Colonic mucosa (tissue), 4 donors: ENCODE measurements around the gene FAM13A. TPM values are rescaled to one million over a fixed set of nuclear protein-coding genes. Genes with fewer than 3 reads are reported as not detected.

Experiments
- DNase-seq: peaks from one replicate; pipeline ENCODE4 v3.0.0-alpha.2; 2020
- H3K27ac ChIP-seq: fragments of 200-600 bp; one replicate; pipeline ENCODE4 v1.8.0; 2021
- H3K27me3 ChIP-seq: fragments of 200-600 bp; one replicate; pipeline ENCODE4 v1.8.0; 2021
- H3K36me3 ChIP-seq: fragments of 200-600 bp; one replicate; pipeline ENCODE4 v1.8.0; 2021
- H3K4me1 ChIP-seq: fragments of 200-600 bp; one replicate; pipeline ENCODE4 v1.8.0; 2021; ENCODE audit warnings: mild to moderate bottlenecking
- H3K4me3 ChIP-seq: fragments of 200-600 bp; one replicate; pipeline ENCODE4 v1.8.0; 2021
- H3K9ac ChIP-seq, 2 donors: one replicate each; pipeline ENCODE4 v1.7.0; 2013; ENCODE audit warnings: control low read depth in 2 of 2, low read depth in 2 of 2, low read length in 2 of 2
- H3K9me3 ChIP-seq: fragments of 200-600 bp; one replicate; pipeline ENCODE4 v1.8.0; 2021
- CTCF ChIP-seq: fragments of 200-600 bp; IDR thresholded peaks from one replicate; pipeline ENCODE4 v1.8.0; 2022; ENCODE audit warnings: antibody characterized with exemption, mild to moderate bottlenecking
- intact Hi-C: fragments of 100-400 bp; cut with DNase I; formaldehyde crosslinking; loops from one replicate; pipeline ENCODE4 v1.14.1; 2022
- total RNA-seq, 2 donors: library from RNA; stranded (reverse); fragmentation: NEBNext Ultra II Directional in 1 of 2; extraction: Animal tissue kit (Norgen Biotek cat#: 25700) in 1 of 2; gene quantifications; one replicate each; pipeline ENCODE4 v1.2.1, GENCODE V29; 2021
- donor health status: healthy.
- donor health status: DM: no; HTN: no; CAD: no.
- donor health status: DM: no; HTN: no; CAD: no.

FAM13A gene
- total RNA-seq, 2 donors from 2014 or later: 34.0 to 248 TPM

- no peaks in the 10 kb centered on the region for H3K36me3 ChIP-seq
- TF ChIP-seq CTCF: no peak
- no peak overlapping the region for H3K4me3 ChIP-seq
- H3K9ac ChIP-seq: no peak overlapping the region
- no peaks in the 10 kb centered on the region for H3K27me3 ChIP-seq
- no peak for DNase-seq
- intact Hi-C loops: no loop called here
- no peaks in the 10 kb centered on the region for H3K4me1 ChIP-seq
- no peak overlapping the region for H3K27ac ChIP-seq
- no peaks in the 10 kb centered on the region for H3K9me3 ChIP-seq
Measured at GRCh38 chr4:89042055-89042454, 14.9 kb downstream of the FAM13A start.

DNA sequence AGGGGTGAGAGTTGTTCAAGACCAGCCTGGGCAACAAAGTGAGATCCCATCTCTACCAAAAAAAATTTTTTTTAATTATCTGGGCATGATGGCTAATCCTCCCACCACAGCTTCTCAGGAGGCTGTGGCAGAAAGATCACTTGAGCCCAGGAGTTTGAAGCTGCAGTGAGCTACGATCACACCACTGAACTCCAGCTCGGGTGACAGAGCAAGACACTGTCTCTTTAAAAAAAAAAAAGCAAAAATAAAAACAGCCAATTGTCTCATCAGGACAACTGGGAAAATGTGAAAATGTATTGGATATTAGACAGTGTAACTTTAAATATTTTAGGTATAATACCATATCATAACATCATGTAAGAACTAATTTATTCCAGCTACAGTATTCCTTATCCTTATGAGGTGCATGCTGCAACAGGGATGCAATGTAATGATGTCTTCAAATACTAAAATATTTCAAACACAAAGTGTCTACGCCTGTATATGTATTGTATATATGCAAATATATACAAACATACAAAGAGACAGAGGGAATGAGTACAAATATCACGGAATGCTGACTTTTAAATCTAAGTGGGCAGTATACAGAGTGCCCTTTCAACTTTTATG lies 17.2 kb downstream of the FAM13A start:
- Histone ChIP-seq H3K27me3 (no peaks in the 10 kb centered on the region), H3K9me3 (no peaks in the 10 kb centered on the region), H3K36me3 (no peaks in the 10 kb centered on the region), H3K4me3 (no peak overlapping the region), H3K27ac (no peak overlapping the region), H3K9ac (no peak overlapping the region), H3K4me1 (no peaks in the 10 kb centered on the region)
- intact Hi-C loops: loop anchor here (10.0 kb wide), 1 partner anchor 505 kb away; no protein-coding TSS in a partner anchor
- TF ChIP-seq CTCF: no peak
- DNase-seq: no peak

DNA sequence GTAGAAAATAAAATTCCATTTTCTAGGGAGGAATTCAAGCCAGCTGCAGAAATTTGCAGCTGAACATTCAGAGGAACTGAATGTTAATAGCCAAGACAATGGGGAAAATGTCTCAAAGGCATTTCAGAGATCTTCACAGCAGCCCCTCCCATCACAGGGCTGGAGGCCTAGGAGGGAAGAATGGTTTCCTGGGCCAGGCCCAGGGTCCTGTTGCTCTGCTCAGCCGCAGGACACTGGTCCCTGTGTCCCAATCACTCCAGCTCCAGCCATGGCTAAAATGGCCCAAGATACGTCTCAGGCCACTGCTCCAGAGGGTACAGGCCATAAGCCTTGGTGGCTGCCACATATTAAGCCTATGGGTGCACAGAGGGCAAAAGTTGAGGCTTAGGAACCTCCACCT lies 20.4 kb downstream of the FAM13A start:
- intact Hi-C loops: loop anchor here (10.0 kb wide), 1 partner anchor 502 kb away; no protein-coding TSS in a partner anchor
- Histone ChIP-seq H3K9ac (no peak overlapping the region), H3K27me3 (no peaks in the 10 kb centered on the region), H3K4me1 (no peaks in the 10 kb centered on the region), H3K9me3 (no peaks in the 10 kb centered on the region), H3K4me3 (no peak overlapping the region), H3K36me3 (no peaks in the 10 kb centered on the region), H3K27ac (no peak overlapping the region)
- DNase-seq: no peak
- TF ChIP-seq CTCF: no peak

GRCh38 chr4:89031272-89031671 lies 25.7 kb downstream of the FAM13A start:
- no peak for DNase-seq
- H3K9me3 ChIP-seq: no peaks in the 10 kb centered on the region
- no peak for TF ChIP-seq CTCF
- H3K9ac ChIP-seq: no peak overlapping the region
- H3K27ac ChIP-seq: no peak overlapping the region
- no peaks in the 10 kb centered on the region for H3K36me3 ChIP-seq
- intact Hi-C loops: loop anchor here (10.0 kb wide), 1 partner anchor 496 kb away; no protein-coding TSS in a partner anchor
- no peaks in the 10 kb centered on the region for H3K4me1 ChIP-seq
- no peaks in the 10 kb centered on the region for H3K27me3 ChIP-seq
- H3K4me3 ChIP-seq: no peak overlapping the region

GRCh38 chr4:89029591-89029990 lies 27.4 kb downstream of the FAM13A start:
- no peak for TF ChIP-seq CTCF
- DNase-seq: no peak
- H3K4me3 ChIP-seq: no peak overlapping the region
- H3K4me1 ChIP-seq: no peaks in the 10 kb centered on the region
- no peaks in the 10 kb centered on the region for H3K9me3 ChIP-seq
- no peaks in the 10 kb centered on the region for H3K27me3 ChIP-seq
- intact Hi-C loops: loop anchor here (10.0 kb wide), 1 partner anchor 325 kb away; no protein-coding TSS in a partner anchor
- no peaks in the 10 kb centered on the region for H3K36me3 ChIP-seq
- no peak overlapping the region for H3K27ac ChIP-seq
- no peak overlapping the region for H3K9ac ChIP-seq
